ENCODE measurements around the gene USP47.
A peak's percentile ranks its signal among the peaks of the same experiment; 100 is the strongest.

Gene USP47, protein sequence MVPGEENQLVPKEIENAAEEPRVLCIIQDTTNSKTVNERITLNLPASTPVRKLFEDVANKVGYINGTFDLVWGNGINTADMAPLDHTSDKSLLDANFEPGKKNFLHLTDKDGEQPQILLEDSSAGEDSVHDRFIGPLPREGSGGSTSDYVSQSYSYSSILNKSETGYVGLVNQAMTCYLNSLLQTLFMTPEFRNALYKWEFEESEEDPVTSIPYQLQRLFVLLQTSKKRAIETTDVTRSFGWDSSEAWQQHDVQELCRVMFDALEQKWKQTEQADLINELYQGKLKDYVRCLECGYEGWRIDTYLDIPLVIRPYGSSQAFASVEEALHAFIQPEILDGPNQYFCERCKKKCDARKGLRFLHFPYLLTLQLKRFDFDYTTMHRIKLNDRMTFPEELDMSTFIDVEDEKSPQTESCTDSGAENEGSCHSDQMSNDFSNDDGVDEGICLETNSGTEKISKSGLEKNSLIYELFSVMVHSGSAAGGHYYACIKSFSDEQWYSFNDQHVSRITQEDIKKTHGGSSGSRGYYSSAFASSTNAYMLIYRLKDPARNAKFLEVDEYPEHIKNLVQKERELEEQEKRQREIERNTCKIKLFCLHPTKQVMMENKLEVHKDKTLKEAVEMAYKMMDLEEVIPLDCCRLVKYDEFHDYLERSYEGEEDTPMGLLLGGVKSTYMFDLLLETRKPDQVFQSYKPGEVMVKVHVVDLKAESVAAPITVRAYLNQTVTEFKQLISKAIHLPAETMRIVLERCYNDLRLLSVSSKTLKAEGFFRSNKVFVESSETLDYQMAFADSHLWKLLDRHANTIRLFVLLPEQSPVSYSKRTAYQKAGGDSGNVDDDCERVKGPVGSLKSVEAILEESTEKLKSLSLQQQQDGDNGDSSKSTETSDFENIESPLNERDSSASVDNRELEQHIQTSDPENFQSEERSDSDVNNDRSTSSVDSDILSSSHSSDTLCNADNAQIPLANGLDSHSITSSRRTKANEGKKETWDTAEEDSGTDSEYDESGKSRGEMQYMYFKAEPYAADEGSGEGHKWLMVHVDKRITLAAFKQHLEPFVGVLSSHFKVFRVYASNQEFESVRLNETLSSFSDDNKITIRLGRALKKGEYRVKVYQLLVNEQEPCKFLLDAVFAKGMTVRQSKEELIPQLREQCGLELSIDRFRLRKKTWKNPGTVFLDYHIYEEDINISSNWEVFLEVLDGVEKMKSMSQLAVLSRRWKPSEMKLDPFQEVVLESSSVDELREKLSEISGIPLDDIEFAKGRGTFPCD (N-terminal part only)

DNA sequence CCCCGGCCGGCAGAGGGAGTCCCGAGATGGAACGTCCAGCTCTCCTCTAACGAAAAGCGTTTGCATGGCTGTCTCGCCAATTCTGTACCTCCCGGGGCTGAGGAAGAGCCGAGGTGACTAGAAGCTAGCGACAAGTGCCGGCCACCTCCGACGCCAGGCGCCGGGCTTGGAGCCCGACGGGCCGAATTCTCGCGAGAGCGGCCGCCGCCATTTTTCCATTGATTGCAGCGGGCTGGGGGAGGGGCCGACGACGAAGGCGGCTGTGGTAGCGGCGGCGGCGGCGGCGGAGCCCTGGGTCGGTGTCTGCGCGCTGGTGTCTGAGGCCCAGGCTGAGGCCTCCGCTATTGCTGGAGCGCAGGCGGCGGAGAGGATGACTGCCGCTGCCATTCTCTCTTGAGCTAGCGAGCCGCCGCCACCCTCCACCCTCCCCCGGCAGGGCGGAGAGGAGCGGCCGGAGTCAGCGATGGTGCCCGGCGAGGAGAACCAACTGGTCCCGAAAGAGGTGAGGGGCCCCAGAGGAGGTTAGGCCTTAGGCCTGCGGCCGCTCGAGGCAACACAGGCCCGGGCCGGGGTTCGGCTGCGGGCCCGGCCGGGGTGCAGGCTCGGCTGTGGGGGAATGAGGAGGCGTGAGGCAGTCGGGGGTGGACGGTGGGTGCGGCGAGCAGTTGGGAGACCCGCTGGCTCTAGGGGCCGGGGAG, at the start of gene USP47:
TSS of gene USP47 (plus strand) at position 250 of the 698 bp plus-strand sequence. CDS start at position 464, 214 bp downstream.
- peak; percentile 88 for DNase-seq (ENCODE audit: low read depth)

DNA sequence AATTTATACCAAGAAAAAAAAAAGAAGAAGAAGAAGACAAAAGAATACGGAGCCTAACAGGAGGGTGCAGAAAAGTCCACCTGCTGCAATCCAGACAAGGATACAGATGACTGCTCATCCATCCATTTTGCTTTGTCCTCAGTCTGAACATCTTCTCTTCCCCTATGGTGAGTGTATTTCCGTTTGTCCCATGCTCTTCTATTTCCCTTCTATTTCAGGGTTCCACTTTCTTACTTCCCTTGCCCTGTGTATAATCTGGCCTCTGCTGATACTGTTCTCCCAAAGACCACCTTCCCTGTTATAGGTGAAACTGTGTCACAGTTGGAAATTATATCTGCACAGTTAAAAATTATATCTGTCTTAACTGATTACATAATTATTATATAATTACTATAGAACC, 48.7 kb upstream of the USP47 start:
- DNase-seq (ENCODE audit: low read depth): no peak

DNA sequence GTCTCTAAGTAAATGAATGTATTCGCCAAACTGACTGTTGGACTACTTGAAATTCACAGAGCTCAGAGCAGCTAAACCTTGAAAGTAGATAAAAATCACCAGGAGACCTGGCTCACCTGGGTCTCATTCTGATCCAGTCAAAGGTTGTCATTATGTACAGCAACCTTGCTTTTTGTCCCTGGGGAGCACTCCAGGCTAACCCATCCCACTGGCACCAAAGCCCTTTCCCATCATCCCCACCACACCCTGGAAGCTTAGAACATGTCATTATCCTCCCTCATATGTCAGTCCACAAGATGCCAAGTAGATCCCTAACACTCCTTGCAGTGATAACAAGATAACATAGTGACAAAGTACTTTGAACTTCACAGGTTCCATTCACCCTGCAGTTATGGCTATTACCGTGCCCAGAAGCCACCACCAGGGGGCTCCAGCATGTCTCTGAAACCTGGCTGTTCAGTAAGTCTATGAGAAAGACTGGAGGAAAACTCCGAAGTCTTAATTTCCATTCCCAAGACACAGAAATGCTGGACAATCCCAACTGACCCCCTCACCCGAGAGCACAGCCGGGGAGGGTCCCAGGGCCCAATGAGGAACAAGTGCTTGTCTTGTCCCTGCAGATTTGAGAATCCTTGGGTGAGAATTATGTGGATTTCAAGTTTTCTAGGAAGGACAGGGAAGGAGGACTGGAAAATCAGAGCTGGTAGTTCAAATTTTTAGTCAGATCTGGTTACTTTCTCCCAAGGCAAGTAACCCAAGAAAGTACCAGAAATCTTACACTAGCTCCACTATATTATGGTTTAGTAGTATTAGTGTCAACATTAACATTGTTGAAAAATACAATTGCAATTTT, 43.0 kb upstream of the USP47 start:
- peak; percentile 70 for DNase-seq (ENCODE audit: low read depth)

DNA sequence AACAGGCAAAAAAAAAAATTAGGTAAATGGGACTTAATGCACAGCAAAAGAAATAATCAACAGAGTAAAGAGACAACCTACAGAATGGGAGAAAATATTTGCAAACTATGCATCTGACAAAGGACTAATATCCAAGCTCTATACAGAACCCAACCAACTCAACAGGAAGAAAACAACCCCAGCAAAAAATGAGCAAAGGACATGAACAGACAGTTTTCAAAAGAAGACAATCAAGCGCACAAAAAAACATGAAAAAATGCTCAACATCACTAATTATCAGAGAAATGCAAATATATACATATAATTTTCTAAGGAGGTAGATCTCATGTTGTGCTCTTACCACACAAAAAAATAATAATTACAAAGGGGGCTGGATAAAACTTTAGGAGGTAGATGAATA, 36.5 kb upstream of the USP47 start:
- DNase-seq (ENCODE audit: low read depth): no peak

DNA sequence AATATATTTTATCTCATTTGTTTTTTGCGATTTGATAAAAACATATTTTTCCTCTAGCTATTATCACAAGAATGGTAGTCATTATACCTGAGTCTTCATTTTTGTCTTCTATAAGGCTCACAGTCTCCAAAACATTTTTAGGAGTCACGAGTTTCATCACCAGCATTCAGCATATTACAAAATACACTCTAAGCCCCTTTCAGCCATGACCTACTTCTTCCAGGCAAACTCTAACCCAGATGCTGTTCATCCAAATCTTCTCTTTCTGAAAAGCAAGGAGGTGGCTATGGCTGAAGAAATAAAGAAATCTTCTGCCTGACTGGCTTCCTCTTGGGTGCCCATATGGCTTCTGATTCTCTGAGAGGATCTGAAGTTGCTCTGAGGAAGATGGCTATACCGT, 35.7 kb upstream of the USP47 start:
- DNase-seq (ENCODE audit: low read depth): no peak

DNA sequence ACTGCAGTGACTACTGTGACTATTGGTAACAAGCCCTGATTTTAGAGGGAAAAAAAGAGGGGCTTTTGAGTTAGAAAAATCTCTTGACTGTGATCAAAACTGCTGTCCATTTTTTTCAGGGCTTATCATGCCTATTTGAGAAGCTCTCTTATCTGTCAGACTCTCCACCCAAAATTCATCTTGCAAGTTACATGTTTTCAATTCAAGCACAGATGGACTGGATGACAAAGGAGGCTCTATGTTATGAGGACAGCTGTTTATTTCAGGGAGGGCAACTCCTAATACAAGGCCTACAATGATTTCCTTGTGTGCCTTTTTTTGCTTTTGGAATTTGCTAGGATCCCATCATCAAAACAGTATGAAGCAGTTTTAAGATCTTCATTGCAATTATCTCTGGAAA, 35.2 kb upstream of the USP47 start:
- no peak for DNase-seq (ENCODE audit: low read depth)

DNA sequence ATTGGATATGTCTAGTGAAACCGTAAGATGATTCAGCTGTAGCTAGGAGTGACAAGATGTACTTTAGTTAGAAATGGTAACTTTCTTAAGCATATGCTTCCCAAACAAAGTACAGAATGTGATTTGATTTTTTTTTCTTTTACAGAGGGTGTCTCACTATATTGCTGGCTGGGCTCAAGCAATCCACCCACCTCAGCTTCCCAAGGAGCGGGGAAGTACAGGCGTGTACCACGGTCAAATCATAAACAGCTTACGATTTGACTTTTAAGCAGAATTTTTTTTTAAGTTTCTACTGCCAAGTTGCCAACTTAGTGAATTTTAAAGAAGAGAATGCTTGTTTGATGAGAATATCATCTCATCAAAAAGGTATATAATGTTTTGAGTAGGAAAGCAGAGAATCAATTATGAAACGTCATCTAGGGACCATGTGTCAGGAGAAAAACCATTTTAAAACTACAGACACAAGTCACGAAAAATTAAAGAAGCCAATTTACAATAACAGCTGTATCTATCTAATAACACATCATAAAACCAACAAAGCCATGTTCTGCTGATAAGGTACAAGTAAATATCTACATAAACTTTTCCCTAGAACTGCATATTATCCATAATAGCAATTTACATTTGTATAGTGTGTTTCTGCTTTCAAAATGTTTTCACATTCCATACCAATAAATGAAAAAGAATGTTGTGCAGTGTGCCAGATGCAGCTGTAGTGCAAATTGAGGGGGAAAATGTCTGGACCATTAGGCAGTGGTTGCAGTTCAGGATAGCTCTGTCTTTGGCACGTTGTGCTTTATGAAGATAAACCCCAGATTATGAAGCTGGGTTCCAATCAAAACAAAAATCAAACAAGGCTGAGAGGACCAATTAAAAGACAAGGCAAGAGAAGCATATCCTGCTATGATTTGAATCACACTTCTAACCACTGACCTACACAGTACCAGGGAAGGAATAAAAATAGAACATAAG, 33.7 kb upstream of the USP47 start:
- no peak for DNase-seq (ENCODE audit: low read depth)

DNA sequence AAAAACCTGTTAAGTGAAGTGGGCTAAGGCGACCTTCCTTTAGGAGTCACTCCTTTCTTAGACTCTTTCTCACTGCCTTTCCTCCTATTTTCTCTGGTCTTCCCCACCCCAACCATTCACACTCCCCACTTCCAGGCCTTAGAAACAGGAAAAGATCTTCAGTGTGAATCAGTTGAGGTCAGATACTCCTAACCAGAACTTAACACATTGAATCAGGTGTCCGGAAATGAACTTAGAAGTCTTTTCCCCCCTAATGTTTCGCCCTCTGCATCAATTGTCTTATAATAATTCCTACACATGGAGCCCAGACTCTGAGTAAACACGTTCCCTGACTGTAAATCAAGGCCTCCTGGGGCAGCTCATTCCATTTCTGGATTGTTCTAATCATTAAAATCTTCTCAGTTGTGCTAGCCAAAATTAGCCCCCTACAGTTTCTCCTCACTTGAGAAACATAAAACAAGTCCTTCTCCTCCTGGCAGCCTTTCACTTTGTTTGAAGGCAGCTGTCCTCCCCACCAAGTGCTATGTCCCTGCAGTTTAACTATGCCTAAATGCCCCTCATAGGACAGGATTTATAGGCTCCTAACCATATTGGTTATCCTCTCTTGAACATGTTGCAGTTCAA, 32.7 kb upstream of the USP47 start:
- DNase-seq (ENCODE audit: low read depth): no peak

DNA sequence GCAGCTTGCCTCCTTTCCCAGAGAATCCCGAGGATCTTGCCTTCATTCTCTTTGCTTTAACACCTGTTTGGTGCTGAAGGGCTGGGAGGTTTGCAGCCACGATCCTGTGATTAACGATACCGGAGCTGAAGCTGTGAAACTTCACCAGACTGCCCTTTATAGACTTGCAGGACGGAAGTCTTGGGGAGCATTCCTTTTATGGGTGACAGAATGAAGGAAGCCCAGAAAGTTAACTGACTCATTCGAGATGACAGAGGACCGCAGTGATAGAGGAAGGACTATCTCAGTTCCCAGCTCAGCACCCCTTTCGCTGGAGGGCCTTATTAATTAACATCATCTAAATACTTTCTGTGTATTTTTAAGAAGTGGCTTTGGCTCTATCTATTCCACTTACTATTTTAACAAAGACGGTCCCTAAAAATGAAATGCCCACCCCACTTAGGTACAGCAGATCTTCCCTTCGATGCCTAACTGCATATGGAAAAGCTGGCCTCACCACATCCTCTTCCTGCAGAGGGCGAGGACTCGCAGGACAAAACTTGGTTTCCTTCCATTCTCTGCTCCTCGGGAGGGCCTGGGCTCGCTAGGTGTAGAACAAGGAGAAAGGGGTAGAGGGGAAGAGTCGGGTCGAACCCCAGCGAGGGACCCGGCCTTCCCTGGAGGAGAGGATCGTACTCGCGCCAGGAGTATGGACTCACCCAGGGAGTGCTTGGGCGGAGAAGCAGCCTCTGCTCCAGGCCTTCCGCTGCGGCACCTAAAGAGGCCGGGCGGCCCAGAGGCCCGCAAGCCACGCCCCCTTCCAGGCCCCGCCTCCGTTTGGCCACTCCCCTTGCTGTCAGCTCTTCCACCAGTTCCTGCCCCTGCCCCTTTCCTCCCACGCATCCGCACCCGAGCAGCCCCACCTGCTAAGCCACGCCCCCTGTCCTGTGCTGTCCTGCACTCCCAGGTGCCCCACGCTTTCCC, 30.7 kb upstream of the USP47 start:
- DNase-seq (ENCODE audit: low read depth): no peak

DNA sequence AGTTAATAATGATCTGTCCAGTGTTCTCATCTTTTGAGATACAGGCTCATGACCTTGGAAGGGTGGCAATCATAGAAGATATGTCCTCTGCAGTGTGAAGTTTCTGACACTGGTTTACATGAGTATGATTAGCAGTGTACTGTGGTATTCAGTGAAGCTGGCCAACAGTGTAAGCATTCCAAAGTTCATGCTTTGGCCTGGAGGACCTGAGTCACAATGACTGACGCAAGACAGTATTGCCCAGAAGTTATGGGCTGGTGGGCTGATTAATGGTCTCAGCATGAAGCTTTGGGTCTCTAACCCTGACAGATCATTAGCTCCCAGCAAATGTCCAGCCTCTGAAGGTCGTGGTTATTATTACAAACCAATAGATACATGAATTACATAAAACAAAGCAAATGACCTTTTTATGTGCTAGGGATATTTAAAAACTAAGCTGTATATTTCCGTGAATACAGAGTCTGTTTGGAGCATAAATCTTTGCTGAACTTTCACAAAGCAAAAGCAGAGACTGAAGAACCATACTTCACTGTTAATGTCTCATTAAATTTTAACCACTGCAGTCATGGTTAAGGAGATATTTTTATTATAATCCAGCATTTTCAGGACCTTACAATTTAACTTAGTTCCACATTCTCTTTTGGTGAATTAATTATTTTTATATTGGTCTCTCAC, 28.3 kb upstream of the USP47 start:
- no peak for DNase-seq (ENCODE audit: low read depth)

DNA sequence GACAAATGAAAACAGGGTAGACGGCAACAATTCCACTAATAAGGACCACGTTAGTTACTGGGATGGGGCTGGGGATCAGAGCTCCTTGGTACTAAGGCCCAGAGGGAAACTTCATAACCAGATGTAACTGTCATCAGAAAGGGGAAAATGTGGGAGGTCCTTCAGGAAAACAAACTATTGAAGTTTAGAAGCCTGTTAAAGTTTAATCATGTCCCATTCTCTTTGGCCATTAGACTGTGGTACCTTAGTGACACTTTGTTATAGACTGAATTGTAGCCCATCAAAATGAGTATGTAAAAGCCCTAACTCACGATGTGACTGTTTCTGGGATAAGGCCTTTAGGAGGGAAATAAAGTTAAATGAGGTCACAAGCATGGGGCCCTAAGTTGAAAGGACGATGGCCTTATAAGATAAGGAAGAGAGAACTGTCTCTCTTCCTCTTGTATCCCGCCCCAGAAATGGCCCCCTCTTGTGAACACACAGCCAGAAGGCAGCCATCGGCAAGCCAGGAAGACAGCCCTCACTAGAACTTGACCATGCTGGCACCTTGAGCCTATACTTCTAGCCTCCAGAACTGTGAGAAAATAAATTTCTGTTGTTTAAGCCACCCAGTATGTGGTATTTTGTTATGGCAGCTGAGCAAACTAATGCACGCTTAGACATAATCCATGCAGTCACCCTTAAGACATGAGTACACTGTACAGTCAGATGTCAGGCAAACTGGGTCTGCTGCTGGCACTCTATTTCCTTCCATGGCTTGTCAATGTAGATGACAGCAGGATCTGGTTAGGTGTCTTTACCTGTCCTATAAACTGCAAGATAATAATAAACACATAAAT, 26.9 kb upstream of the USP47 start:
- DNase-seq (ENCODE audit: low read depth): no peak

DNA sequence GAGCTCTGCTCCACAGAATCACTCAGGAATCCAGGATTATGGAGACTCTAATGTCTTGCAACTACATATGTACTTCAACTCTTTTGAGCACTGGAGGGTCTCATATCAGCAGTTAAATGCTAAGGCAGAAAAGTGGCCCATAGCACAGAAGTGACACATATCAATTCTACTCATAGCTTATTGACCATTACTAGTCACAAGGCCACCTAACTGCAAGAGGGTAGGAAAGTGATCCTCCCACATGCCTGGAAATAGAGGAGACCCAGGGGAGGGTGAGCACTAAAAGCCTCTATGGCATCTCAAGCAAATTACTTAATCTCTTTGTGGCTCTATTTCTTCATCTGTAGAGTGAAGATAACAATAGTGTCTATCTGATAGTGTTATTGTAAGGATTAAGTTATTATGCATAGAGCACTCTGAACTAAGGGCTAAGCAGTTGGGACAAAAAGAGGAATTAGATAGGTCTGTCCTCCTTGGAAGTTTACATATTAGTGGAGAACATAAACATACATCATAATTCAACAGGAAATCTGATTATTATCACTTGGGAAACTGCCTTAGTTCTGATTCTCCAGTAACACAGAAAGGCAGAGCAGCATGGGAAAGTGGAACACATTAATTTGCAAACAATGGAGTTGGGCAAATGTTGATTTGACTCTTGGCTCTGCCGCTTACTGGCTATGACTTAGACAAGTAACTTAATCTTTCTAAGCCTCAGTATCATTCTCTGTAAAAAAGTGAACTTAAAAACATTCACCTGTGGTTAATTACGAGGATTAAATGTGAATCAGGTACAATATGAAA, 25.1 kb upstream of the USP47 start:
- DNase-seq (ENCODE audit: low read depth): no peak

DNA sequence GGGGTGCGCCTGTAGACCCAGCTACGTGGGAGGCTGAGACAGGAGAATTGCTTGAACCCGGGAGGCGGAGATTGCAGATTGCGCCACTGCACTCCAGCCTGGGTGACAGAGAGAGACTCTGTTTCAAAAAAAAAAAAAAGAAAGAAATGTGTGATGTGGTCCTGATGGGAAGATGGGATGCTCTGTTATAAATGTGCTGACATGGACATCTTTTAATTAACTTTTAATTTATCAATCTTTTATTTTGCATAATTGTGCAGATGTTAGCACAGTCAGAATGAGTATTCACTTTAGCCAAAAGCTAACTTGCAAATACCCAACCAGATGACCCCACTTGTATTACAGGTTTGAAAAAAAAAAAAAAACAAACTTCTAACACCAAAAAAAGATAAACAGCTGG, 23.8 kb upstream of the USP47 start:
- no peak for DNase-seq (ENCODE audit: low read depth)

DNA sequence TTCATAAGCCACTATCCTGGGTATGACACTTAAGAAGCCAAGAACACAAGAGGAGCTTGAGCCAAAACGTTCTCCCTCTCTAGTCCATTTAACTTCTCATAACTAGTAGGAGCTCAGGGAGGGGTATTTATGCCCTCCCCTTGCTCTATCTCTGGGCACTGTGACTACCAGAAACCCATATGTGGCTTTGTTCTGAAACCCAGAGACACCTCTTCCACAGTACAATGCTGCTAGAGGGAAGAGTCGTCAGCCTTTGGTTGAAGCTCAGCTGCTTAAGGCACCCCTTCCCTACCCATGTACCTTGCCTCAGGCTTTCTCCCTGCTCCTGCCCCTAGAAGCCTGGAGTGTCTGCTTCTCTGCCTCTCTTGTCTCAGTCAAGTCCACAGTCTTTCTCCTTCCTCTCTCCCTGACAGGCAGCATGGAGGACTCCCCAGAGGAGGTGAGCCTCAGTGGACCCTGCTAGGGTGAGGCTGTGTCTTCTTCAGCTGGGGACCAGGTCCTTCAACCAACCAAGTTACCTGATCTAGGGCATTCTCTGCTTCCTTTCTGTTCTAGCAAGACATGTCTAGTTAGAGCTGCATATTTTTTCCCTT, 23.1 kb upstream of the USP47 start:
- DNase-seq (ENCODE audit: low read depth): no peak

DNA sequence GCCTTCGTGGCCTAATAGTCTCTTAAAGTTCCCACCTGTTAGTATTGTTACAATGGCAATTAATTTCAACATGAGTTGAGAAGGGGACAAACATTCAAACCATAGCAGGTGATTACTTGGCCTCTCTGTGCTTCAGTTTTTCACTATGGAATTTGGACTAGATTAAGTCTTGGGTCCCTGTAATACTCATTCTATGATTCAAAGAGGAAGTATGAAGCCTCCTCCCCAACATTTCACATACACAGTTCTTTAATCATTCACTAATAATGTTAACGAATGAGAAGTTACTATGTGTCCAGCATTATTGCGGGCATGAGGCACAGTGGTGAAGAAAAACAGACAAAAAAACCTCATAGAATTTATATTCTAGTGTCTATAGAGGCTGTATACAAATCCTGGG, 19.9 kb upstream of the USP47 start:
- DNase-seq (ENCODE audit: low read depth): no peak

Data from activated T-helper 9 cell treated with anti-CD3 and anti-CD28 coated beads, Interleukin-2, amount 50 U/mL, for 16 hours (primary cell).